GF-D8 (cell line): ENCODE data around the gene SLC38A4.

ENCODE experiments used
- DNase-seq: peaks from one replicate; lab custom pipeline; 2025; lab: John Stamatoyannopoulos, UW

The SLC38A4 gene

DNA sequence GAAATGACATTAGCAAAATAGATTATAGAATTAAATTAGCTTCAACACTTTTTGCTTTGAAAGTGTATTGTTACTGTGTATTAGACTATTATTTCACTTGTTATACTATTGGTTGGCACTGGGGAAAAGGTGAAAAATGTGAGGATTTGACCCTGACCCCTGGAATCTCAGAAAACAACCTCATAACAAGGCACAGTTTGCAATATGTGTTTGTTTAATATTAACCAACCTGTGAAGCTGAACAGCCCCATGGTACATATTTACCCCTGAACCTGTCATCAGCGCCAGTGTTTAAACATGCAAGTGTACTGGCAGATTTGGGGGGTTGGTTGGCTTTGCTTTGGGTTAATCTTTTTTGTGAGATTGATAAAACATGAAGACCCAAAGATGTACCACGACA, 11.7 kb downstream of the SLC38A4 start:
- no peak for DNase-seq

- no peak for DNase-seq
Observed at GRCh38 chr12:46811185-46811584, 14.6 kb downstream of the SLC38A4 start.

DNA sequence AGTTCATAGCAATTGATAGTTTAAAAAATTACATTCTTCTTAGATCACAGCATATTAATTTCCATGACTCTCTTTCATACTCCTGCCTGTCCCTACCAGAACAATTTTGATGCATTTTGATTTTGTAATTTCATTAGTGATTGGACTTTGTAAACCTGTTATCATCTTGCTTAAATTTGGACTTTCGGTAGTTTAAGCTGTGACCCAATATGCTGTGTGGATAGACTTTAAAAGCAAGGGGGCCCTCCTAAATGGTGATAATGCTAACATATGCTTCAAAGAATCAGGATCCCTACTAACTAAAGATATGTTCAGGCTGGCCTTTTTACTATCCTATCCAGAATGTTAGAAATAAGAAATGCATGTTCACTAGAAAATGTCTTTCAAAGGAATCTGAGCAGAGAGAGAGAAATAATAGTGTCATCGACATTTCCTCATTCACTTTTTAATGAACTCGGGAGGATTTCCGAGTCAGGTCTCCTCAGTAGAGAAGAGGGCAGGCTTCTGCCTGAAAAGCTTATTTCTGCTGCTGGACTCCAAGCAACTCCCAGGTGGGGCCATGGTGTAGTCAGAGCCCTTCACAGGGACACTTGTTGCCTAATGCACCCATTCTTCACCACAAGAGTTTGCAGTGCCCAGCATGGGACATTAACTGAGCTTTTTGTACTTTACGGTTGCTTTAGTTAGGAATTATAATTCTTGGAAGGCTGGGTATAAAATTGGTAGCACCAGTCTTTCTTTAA, 16.7 kb downstream of the SLC38A4 start:
- no peak for DNase-seq

- no peak for DNase-seq
Observed at GRCh38 chr12:46808317-46808716, 17.5 kb downstream of the SLC38A4 start.

- DNase-seq, result no peak
Observed at GRCh38 chr12:46804054-46804453, 21.7 kb downstream of the SLC38A4 start.

- DNase-seq, result no peak
Observed at GRCh38 chr12:46803517-46803916, 22.3 kb downstream of the SLC38A4 start.

DNA sequence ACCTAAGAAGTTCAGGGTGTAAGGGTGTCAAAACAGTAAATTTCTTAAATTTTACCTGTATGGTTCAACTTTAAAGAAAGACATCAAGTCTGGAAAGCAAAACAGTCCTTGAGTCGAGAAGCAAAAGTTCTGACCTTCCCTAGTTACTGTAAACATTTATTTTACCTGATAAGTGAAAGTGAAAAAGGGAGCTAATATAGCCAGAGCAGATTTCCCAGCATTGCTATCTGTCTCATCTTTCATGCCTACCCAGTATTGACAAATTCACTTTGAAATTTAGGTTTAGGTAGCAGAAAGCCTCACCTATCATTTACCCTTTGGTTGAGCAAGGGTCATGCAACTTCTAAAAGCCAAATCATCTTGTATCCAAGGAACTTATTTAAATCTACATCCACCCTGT, 24.5 kb downstream of the SLC38A4 start:
- DNase-seq, result no peak

DNA sequence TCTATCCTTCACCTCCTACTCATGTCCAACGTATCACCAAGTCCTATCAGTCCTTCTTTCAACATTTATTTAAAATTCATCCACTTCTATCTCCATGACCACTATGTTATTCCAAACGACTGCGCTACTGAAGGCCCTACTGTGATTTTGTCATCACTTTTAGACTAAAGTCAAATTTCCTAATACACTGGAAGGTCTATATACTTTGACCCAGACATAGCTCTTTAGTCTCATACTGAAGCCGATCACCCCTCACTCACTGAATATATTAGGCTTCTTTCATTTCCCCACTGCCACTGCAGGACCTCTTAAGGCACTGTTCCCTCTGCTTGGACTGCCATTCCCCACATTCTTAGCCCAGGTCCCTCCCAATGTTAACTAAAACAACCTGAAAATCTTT, 25.6 kb downstream of the SLC38A4 start:
- no peak for DNase-seq

DNA sequence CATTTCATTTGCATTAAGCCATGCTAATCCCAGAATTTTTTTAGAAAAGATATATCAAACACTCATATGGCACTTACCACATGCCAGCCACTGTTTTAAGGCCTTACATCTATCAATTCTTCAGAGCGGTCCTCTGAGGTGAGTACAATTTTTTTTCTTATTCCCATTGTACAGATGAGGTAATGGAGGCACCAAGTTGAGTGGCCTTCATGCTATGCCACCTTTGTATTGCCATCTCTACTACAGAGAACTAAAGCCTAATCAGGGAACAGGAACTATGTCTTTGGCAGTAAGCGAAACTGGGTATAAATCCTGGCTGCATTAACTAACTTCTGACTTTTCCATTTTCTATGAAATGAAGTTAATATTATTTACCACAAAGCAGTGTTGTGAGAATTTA, 27.1 kb downstream of the SLC38A4 start:
- DNase-seq, result no peak

GRCh38 chr12:46798056-46798455, 27.7 kb downstream of the SLC38A4 start:
- no peak for DNase-seq

GRCh38 chr12:46795988-46796387, 29.8 kb downstream of the SLC38A4 start:
- DNase-seq, result no peak

DNA sequence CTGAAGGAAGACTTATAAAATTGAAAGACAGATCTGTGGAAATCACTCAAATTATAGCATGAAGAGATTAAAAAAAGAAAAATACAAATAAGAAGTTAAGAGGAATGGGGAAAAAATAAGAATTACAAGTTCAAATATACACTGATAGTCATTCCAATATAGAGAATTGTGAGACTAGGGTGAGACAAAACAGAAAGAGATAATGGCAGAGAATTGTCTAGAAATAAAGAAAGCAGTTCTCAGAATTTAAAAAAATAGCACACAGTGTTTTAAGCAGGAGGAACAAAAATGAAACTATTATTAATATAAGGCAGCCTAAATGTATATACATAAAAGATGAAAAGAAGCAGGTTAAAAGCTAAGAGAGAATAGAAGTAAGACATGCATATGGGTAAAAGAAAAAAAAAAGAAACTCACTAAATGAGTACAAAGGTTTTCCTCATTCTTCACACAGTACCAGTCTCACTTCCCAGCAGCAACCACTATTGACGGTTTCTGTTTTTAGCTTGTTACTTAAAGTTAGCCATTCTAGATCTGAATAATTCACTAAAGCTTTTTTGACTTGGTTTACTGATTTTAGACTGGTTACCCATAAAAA, 31.1 kb downstream of the SLC38A4 start:
- DNase-seq, result no peak

DNA sequence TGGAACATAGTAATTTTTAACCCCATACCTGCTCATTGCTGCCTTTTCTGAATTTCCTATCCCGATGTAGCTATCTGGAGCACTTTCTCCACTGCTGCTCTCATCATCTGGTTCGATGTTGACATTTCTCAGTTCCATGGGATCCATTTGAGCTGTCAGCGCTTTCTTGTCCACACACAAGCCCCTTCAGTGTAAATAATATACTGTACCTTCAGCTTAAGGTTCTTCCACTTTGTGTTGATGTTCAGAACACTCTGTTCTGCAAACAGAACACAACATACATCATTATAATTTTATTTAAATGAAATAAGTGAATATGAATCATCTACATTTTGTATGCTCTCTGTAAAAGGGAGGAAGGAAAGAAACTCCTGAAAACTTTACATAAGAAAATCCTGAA, 32.9 kb downstream of the SLC38A4 start:
- no peak for DNase-seq

DNA sequence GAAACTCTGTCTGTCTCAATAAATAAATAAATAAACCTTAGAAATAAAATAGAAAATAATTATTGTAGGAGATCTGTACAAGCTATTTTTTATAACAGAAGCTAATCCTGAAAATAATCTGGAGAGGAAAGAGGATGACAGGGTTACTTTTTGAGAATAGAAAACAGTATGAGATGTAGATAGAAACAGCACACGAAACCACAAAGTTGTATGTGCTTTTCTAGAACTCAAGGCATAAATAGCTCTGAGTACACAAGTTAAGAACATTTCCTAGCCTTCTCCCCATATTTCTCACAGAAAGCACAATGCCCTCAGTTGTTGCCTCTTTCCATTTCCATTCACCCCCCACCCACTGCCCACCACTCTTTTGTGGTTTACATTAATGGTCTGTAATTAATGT, 35.7 kb downstream of the SLC38A4 start:
- no peak for DNase-seq

- DNase-seq, result no peak
Observed at GRCh38 chr12:46788072-46788887, 37.5 kb downstream of the SLC38A4 start.

DNA sequence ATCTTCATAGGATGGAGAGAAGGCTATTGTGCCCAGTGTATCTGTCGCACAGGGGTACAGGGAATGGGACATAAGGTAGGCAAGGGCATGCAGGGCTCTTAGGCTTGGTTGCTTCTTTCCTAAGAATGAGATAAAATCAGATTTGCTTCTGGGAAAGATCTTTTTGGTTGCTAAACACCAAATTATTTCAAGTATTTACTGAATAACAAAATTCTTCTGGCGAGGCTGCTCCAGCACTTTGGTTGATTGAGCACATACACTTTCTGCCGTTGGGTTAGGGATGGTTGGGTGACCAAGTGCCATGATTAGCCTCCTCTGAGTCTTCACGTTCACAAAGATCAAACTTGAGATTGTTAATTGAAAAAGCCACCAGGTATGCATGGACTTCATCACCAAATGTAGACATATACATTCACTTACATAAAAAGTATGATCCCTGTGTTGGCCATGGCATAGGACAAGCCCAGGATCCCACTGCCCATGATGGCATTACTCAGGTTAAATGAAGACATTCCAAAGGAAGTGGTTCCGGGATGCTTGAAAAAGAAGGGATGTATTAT, 38.2 kb downstream of the SLC38A4 start:
- no peak for DNase-seq

GRCh38 chr12:46786774-46787173, 39.0 kb downstream of the SLC38A4 start:
- DNase-seq, result no peak

DNA sequence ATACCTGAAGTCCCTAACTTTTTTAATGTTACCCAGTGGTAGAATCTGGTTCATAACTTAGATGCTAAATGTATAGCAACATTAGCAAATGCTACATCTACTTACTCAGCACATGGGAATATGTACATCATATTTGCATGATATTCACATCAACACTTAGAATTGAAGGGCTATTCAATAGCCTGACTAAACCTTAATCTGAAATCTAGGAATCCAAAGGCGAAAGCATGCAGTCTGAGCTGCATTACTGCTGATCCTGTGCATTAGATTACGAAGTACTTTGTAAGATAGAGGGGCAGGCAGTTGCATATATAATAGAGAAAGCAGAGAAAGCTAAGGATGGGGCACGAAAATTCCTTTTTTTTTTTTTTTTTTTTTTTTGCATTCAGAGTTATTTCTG, 40.4 kb downstream of the SLC38A4 start:
- DNase-seq, result no peak

DNA sequence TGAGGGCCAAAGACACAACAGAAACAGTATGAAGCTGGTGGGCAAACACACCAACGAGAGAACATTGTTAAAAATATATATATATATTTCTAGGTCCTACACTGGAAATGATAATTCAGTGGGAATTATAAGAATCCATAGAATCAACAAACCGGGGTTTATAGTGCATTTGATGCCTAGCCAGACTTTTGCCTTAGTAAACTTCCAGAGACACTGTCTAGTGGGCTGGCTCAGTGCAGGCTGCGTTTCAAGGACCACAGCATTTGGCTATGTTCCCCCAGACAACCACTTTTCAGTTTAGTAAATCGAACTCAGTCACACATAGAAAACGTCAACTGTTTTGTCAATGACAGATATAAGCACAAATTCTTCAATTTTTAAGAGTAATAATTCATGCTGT, 41.9 kb downstream of the SLC38A4 start:
- no peak for DNase-seq

- DNase-seq, result no peak
Observed at GRCh38 chr12:46779879-46780278, 45.9 kb downstream of the SLC38A4 start.

- no peak for DNase-seq
Observed at GRCh38 chr12:46779063-46779462, 46.7 kb downstream of the SLC38A4 start.

- no peak for DNase-seq
Observed at GRCh38 chr12:46778415-46778814, 47.4 kb downstream of the SLC38A4 start.

GRCh38 chr12:46777587-46777986, 48.2 kb downstream of the SLC38A4 start:
- DNase-seq, result no peak
